ENCODE results near the gene ZNF175. TPM values are rescaled to one million over a fixed set of nuclear protein-coding genes. Genes with fewer than 3 reads are reported as not detected.

Gene ZNF175
- polyA plus RNA-seq, 1 donor: 10.4 TPM

DNA sequence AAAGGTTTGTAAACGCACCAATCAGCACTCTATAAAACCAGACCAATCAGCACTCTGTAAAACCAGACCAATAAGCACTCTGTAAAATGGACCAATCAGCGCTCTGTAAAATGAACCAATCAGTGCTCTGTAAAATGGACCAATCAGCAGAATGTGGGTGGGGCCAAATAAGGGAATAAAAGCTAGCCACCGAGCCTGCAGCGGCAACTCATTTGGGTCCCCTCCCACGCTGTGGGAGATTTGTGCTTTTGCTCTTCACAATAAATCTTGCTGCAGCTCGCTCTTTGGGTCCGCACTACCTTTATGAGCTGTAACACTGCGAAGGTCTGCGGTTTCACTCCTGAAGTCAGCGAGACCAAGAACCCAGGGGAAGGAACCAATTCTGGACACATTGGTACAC, 28.0 kb downstream of the ZNF175 start:
- no peak for DNase-seq
- 90% methylated on average over 4 of the region's 10 CpGs for WGBS (ENCODE audit: insufficient coverage, low lambda C conversion rate)
- peaks cover 38% of the 10 kb centered on the region for H3K27me3 ChIP-seq (ENCODE audit: control insufficient read depth, insufficient read depth, low read length)
- H3K27ac ChIP-seq (ENCODE audit: low read length): no peak overlapping the region
- no peak overlapping the region for H3K4me3 ChIP-seq (ENCODE audit: low read length)
- H3K4me1 ChIP-seq (ENCODE audit: control insufficient read depth, insufficient read depth, low read length): no peaks in the 10 kb centered on the region
- peaks cover 4% of the 10 kb centered on the region for H3K9me3 ChIP-seq (ENCODE audit: control insufficient read depth, low read depth, low read length)
- H3K36me3 ChIP-seq (ENCODE audit: control insufficient read depth, insufficient read depth, low read length): no peaks in the 10 kb centered on the region

DNA sequence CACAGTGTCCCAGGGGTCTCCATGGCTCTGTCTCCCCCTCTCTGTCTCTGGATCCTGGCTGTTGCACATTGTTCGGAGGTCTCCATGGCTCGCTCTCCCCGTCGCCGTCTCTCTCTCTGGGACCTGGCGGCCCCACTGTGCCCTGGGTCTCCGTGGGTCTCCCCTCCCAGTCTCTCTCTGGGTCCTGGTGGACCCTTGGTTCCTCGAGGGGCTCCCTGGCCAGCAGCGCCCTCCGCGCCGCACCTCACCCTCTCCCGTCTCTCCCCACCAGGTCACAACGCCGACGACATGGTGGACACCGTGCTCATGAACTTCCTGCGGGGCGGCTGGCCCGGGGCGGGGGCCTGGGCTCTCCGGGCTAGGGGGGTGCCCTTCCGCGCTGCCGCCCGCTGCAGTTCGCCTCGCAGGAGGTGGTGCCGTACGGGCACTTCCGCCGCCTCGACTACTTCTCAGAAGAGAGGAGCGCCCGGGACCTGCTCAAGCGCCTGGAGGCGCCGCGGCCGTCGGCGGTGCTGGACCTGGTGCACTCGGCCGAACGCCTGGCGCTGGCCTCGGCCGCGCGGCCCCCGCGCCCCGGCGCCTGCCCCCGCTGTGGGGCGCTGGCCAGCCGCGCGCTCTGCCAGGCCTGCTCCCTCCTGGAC, 30.0 kb downstream of the ZNF175 start:
- no peaks in the 10 kb centered on the region for H3K4me1 ChIP-seq (ENCODE audit: control insufficient read depth, insufficient read depth, low read length)
- H3K27me3 ChIP-seq (ENCODE audit: control insufficient read depth, insufficient read depth, low read length): peaks cover 38% of the 10 kb centered on the region
- H3K4me3 ChIP-seq (ENCODE audit: low read length): no peak overlapping the region
- peaks cover 4% of the 10 kb centered on the region for H3K9me3 ChIP-seq (ENCODE audit: control insufficient read depth, low read depth, low read length)
- DNase-seq: no peak
- H3K27ac ChIP-seq (ENCODE audit: low read length): no peak overlapping the region
- no CpG with 5 or more reads among the region's 59 CpGs for WGBS (ENCODE audit: insufficient coverage, low lambda C conversion rate)
- H3K36me3 ChIP-seq (ENCODE audit: control insufficient read depth, insufficient read depth, low read length): no peaks in the 10 kb centered on the region

DNA sequence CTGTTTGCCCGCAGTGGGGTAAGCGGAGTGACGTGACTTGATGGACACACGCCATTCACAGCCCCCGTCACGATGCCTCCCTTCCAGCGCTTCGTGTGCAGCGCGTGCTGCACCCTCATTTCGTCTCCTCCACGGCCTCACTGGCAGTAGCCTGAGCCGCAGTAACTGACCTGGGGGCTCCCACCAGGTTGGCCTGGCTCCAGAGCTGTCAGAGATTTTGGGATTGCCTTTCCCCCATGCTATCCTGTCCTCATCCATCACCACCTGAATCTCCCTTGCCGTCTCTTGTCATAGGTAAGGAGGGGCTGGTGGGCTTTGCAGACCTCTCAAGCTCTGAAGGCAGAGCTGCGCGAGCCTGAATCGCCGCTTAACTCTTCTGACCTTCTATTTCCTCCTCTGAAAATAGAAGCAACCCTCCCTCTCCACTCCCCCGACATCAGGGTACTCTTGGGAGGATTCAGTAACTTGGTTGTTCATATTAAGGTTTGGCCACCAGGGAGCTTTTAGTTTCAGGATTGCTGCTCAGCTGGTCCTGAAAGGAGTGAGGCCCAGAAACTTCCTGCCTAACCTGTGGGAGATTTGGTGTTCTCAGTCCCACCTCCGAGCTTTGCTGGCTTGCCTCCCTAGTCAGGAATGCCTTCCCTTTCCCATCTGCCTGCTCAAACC, 31.2 kb downstream of the ZNF175 start:
- Histone ChIP-seq H3K27me3 (ENCODE audit: control insufficient read depth, insufficient read depth, low read length) (peaks cover 38% of the 10 kb centered on the region), H3K4me1 (ENCODE audit: control insufficient read depth, insufficient read depth, low read length) (no peaks in the 10 kb centered on the region), H3K4me3 (ENCODE audit: low read length) (no peak overlapping the region), H3K27ac (ENCODE audit: low read length) (no peak overlapping the region), H3K9me3 (ENCODE audit: control insufficient read depth, low read depth, low read length) (peaks cover 4% of the 10 kb centered on the region), H3K36me3 (ENCODE audit: control insufficient read depth, insufficient read depth, low read length) (no peaks in the 10 kb centered on the region)
- DNase-seq: no peak
- WGBS (ENCODE audit: insufficient coverage, low lambda C conversion rate): no CpG with 5 or more reads among the region's 20 CpGs

DNA sequence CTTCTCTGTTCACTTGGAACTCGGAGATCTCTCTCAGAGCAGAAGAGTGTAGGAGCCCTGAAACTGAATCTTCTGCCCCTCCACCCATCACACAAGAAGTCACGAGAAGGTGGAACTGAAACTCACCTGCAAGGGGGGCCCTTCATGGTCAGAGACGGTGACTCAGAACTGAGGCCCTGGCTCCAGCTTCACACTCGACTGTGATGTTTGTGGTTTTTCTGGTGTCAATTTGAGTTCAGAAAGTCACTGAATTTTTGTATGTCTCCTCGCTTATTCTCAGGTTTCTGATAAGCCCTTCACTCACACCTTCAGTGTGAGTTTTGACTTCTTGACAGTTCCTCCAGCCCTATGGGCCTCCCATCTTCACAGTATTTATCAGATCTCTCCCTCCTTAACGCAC, 36.0 kb downstream of the ZNF175 start:
- no CpG with 5 or more reads among the region's 6 CpGs for WGBS (ENCODE audit: insufficient coverage, low lambda C conversion rate)
- Histone ChIP-seq H3K4me3 (ENCODE audit: low read length) (no peak overlapping the region), H3K4me1 (ENCODE audit: control insufficient read depth, insufficient read depth, low read length) (no peaks in the 10 kb centered on the region), H3K27me3 (ENCODE audit: control insufficient read depth, insufficient read depth, low read length) (peaks cover 5% of the 10 kb centered on the region), H3K9me3 (ENCODE audit: control insufficient read depth, low read depth, low read length) (no peaks in the 10 kb centered on the region), H3K36me3 (ENCODE audit: control insufficient read depth, insufficient read depth, low read length) (no peaks in the 10 kb centered on the region), H3K27ac (ENCODE audit: low read length) (no peak overlapping the region)
- DNase-seq: no peak

DNA sequence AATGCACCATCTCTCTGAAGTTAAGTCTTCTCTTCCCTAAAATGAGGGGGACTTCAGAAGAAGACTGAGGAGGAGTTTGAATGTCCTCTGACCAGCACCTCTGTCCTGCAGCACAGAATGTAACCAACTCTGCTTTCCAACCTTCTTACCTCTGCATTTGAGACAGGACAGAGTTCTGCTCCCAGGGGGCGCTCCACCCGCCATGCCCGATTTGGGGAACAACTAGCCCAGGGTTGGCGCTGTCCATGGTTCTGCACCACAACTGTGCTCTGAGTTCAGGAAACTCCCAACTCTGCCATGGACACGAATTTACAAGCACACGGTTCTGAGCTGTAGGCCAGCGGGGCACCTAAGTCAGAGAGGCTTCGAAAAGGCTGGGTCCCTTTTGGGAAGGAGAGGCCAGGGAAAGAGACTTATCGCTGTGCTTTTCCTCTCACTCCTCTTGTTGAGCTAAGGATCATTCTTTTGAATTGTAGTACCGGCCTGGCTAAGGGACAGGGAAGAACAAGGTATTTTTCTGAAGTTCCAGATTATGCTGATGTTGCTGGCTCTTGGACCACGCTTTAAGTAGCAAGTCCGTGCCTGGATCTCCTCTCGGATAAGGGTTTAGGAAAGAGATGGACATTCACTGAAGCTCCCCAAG, 37.0 kb downstream of the ZNF175 start:
- no peaks in the 10 kb centered on the region for H3K4me1 ChIP-seq (ENCODE audit: control insufficient read depth, insufficient read depth, low read length)
- 100% methylated on average over 1 of the region's 13 CpGs for WGBS (ENCODE audit: insufficient coverage, low lambda C conversion rate)
- peak; percentile 30 to 43 for DNase-seq
- no peaks in the 10 kb centered on the region for H3K36me3 ChIP-seq (ENCODE audit: control insufficient read depth, insufficient read depth, low read length)
- no peaks in the 10 kb centered on the region for H3K27me3 ChIP-seq (ENCODE audit: control insufficient read depth, insufficient read depth, low read length)
- H3K27ac ChIP-seq (ENCODE audit: low read length): no peak overlapping the region
- H3K4me3 ChIP-seq (ENCODE audit: low read length): no peak overlapping the region
- no peaks in the 10 kb centered on the region for H3K9me3 ChIP-seq (ENCODE audit: control insufficient read depth, low read depth, low read length)

DNA sequence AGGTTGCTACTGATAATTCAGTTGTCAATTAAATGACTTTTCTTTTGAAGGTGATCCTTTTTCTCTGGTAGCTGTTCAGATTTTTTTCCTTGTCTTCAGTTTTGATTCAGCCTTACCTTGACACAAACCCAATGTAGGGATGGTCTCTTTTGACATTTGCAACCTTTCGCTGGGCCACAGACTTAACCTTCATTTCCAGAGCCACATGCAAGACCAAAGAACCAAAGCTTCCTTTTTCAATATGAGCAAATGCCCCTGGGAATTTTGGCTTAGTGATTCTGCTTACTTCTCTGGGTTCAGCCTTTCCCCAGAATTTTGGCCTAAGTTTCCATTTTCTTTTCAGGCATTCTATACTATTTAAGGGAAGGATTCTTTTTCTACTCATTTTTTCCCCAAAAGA, 39.5 kb downstream of the ZNF175 start:
- Histone ChIP-seq H3K36me3 (ENCODE audit: control insufficient read depth, insufficient read depth, low read length) (no peaks in the 10 kb centered on the region), H3K4me1 (ENCODE audit: control insufficient read depth, insufficient read depth, low read length) (no peaks in the 10 kb centered on the region), H3K4me3 (ENCODE audit: low read length) (no peak overlapping the region), H3K9me3 (ENCODE audit: control insufficient read depth, low read depth, low read length) (no peaks in the 10 kb centered on the region), H3K27ac (ENCODE audit: low read length) (no peak overlapping the region), H3K27me3 (ENCODE audit: control insufficient read depth, insufficient read depth, low read length) (no peaks in the 10 kb centered on the region)
- no CpG with 5 or more reads among the region's 1 CpG for whole genome bisulfite sequencing (ENCODE audit: insufficient coverage, low lambda C conversion rate)
- DNase-seq: no peak

DNA sequence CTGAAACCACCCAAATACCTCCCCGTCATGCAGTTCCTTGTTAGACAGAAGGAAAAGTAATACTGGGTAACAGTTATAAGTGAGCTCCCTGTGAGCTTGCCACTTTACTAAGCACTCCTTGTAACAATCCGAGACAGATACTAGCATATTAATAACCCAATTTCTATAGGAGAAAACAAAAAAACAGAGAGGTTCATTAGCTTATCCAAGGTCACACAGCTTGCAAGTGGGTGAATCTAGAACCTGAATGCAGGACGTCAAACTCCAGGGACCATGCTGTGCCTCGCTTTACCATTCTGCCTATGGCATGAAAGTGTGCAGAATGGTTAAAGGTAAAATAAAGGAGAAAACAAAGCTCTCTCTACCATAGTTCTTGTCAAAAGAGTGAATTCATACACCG, 43.7 kb downstream of the ZNF175 start:
- no peak for DNase-seq
- H3K27ac ChIP-seq (ENCODE audit: low read length): no peak overlapping the region
- 100% methylated on average over 1 of the region's 5 CpGs for WGBS (ENCODE audit: insufficient coverage, low lambda C conversion rate)
- H3K9me3 ChIP-seq (ENCODE audit: control insufficient read depth, low read depth, low read length): no peaks in the 10 kb centered on the region
- no peaks in the 10 kb centered on the region for H3K36me3 ChIP-seq (ENCODE audit: control insufficient read depth, insufficient read depth, low read length)
- no peak overlapping the region for H3K4me3 ChIP-seq (ENCODE audit: low read length)
- H3K4me1 ChIP-seq (ENCODE audit: control insufficient read depth, insufficient read depth, low read length): no peaks in the 10 kb centered on the region
- H3K27me3 ChIP-seq (ENCODE audit: control insufficient read depth, insufficient read depth, low read length): no peaks in the 10 kb centered on the region

DNA sequence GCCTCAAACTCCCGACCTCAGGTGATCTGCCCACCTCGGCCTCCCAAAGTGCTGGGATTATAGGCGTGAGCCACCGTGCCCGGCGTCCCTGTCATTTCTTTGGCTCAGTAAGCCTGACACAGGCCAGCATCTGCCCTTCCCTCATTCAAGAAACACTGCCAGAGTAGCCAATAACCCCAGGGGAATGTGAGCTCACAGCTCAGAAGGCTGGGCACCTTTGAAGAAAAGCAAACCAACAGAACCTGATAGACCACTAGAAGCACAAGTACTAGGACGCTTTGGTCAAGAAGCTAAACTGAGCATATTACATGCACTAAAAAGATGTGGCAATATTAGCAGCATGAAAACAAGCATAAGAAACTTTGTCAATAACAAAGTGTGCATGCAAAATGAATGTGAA, 44.9 kb downstream of the ZNF175 start:
- H3K4me1 ChIP-seq (ENCODE audit: control insufficient read depth, insufficient read depth, low read length): no peaks in the 10 kb centered on the region
- H3K9me3 ChIP-seq (ENCODE audit: control insufficient read depth, low read depth, low read length): no peaks in the 10 kb centered on the region
- H3K36me3 ChIP-seq (ENCODE audit: control insufficient read depth, insufficient read depth, low read length): no peaks in the 10 kb centered on the region
- H3K27me3 ChIP-seq (ENCODE audit: control insufficient read depth, insufficient read depth, low read length): no peaks in the 10 kb centered on the region
- H3K27ac ChIP-seq (ENCODE audit: low read length): no peak overlapping the region
- 86% methylated on average over 1 of the region's 7 CpGs for WGBS (ENCODE audit: insufficient coverage, low lambda C conversion rate)
- no peak for DNase-seq
- no peak overlapping the region for H3K4me3 ChIP-seq (ENCODE audit: low read length)

DNA sequence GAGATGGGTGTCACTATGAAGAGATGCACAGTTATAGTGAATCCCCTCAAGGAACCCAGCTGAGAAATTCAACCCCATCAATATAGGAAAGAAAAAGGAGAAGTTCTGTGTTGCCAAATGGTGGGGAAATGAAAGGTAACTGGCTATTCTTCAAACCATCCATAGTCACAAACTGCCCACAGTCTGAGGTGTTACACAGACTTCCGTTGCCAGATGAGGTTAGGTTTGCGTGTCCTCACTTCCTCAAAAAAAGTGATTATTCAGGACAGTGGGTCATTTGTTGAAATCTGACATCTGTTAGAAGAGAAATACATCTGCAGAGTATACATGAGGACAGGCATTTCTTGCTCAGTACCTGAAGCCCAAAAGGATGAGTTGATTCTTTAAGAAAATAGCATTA, 50.1 kb downstream of the ZNF175 start:
- H3K9me3 ChIP-seq (ENCODE audit: control insufficient read depth, low read depth, low read length): no peaks in the 10 kb centered on the region
- no peak for DNase-seq
- H3K27ac ChIP-seq (ENCODE audit: low read length): no peak overlapping the region
- no peaks in the 10 kb centered on the region for H3K4me1 ChIP-seq (ENCODE audit: control insufficient read depth, insufficient read depth, low read length)
- 80% methylated on average over 1 of the region's 2 CpGs for WGBS (ENCODE audit: insufficient coverage, low lambda C conversion rate)
- no peak overlapping the region for H3K4me3 ChIP-seq (ENCODE audit: low read length)
- H3K27me3 ChIP-seq (ENCODE audit: control insufficient read depth, insufficient read depth, low read length): no peaks in the 10 kb centered on the region
- no peaks in the 10 kb centered on the region for H3K36me3 ChIP-seq (ENCODE audit: control insufficient read depth, insufficient read depth, low read length)

DNA sequence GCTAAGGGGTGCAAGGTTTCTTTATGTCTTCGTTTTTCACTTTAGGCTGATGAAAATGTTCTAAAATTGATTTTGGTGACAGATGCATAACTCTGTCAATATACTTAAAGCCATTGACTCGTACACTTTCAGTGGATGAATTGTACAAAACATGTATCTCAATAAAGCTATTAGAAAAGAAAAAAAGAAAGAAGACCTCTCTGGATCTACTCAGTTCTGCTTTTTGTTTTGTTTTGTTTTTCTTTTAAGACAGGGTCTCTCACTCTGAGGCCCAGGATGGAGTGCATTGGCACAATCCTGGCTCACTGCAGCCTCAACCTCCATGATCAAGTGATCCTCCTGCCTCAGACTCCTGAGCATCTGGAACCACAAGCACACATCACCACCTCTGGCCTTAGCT, 55.6 kb downstream of the ZNF175 start:
- 67% methylated on average over 1 of the region's 2 CpGs for WGBS (ENCODE audit: insufficient coverage, low lambda C conversion rate)
- no peak overlapping the region for H3K27ac ChIP-seq (ENCODE audit: low read length)
- no peaks in the 10 kb centered on the region for H3K4me1 ChIP-seq (ENCODE audit: control insufficient read depth, insufficient read depth, low read length)
- no peaks in the 10 kb centered on the region for H3K36me3 ChIP-seq (ENCODE audit: control insufficient read depth, insufficient read depth, low read length)
- H3K9me3 ChIP-seq (ENCODE audit: control insufficient read depth, low read depth, low read length): no peaks in the 10 kb centered on the region
- no peak for DNase-seq
- H3K27me3 ChIP-seq (ENCODE audit: control insufficient read depth, insufficient read depth, low read length): peaks cover 4% of the 10 kb centered on the region
- H3K4me3 ChIP-seq (ENCODE audit: low read length): no peak overlapping the region
